Measurements from ENCODE around the gene ZNF511. TPM values are rescaled to one million over a fixed set of nuclear protein-coding genes. Genes with fewer than 3 reads are reported as not detected.

ZNF511 gene
- total RNA-seq, 1 donor from 2014 or later, result 87.2 TPM

- no peaks in the 10 kb centered on the region for H3K27me3 Mint-ChIP-seq
- no peak for DNase-seq
- no peak overlapping the region for H3K27ac Mint-ChIP-seq
- H3K4me3 Mint-ChIP-seq, result no peak overlapping the region
- peaks cover 30% of the 10 kb centered on the region for H3K36me3 Mint-ChIP-seq (ENCODE audit: low read depth)
- intact Hi-C loops (cut with micrococcal nuclease), result no loop called here
- H3K9me3 Mint-ChIP-seq, result no peaks in the 10 kb centered on the region
- peaks cover 17% of the 10 kb centered on the region for H3K4me1 Mint-ChIP-seq
These were observed 38.5 kb upstream of the ZNF511 start for GRCh38 chr10:133270204-133270603.

- H3K36me3 Mint-ChIP-seq (ENCODE audit: low read depth), result peaks cover 24% of the 10 kb centered on the region
- no peak for DNase-seq
- intact Hi-C loops (cut with micrococcal nuclease), result no loop called here
- H3K9me3 Mint-ChIP-seq, result no peaks in the 10 kb centered on the region
- no peaks in the 10 kb centered on the region for H3K27me3 Mint-ChIP-seq
- no peak overlapping the region for H3K4me3 Mint-ChIP-seq
- H3K27ac Mint-ChIP-seq, result no peak overlapping the region
- H3K4me1 Mint-ChIP-seq, result peaks cover 11% of the 10 kb centered on the region
These were observed 37.9 kb upstream of the ZNF511 start for GRCh38 chr10:133270773-133271297.

GRCh38 chr10:133271521-133272300, 37.0 kb upstream of the ZNF511 start:
- peaks cover 11% of the 10 kb centered on the region for H3K4me1 Mint-ChIP-seq
- DNase-seq, result no peak
- no peak overlapping the region for H3K27ac Mint-ChIP-seq
- intact Hi-C loops (cut with micrococcal nuclease), result no loop called here
- no peaks in the 10 kb centered on the region for H3K27me3 Mint-ChIP-seq
- H3K9me3 Mint-ChIP-seq, result no peaks in the 10 kb centered on the region
- H3K4me3 Mint-ChIP-seq, result no peak overlapping the region
- peaks cover 20% of the 10 kb centered on the region for H3K36me3 Mint-ChIP-seq (ENCODE audit: low read depth)

GRCh38 chr10:133272301-133272963, 36.3 kb upstream of the ZNF511 start:
- peaks cover 11% of the 10 kb centered on the region for H3K4me1 Mint-ChIP-seq
- H3K9me3 Mint-ChIP-seq, result no peaks in the 10 kb centered on the region
- H3K36me3 Mint-ChIP-seq (ENCODE audit: low read depth), result peaks cover 20% of the 10 kb centered on the region
- H3K27ac Mint-ChIP-seq, result no peak overlapping the region
- no peak for DNase-seq
- H3K4me3 Mint-ChIP-seq, result no peak overlapping the region
- intact Hi-C loops (cut with micrococcal nuclease), result no loop called here
- H3K27me3 Mint-ChIP-seq, result no peaks in the 10 kb centered on the region

GRCh38 chr10:133272964-133273420, 35.7 kb upstream of the ZNF511 start:
- no peaks in the 10 kb centered on the region for H3K27me3 Mint-ChIP-seq
- peaks cover 20% of the 10 kb centered on the region for H3K36me3 Mint-ChIP-seq (ENCODE audit: low read depth)
- H3K4me3 Mint-ChIP-seq, result no peak overlapping the region
- peaks cover 16% of the 10 kb centered on the region for H3K4me1 Mint-ChIP-seq
- intact Hi-C loops (cut with micrococcal nuclease), result no loop called here
- H3K9me3 Mint-ChIP-seq, result no peaks in the 10 kb centered on the region
- no peak overlapping the region for H3K27ac Mint-ChIP-seq
- no peak for DNase-seq

GRCh38 chr10:133273534-133274143, 35.1 kb upstream of the ZNF511 start:
- Mint-ChIP-seq H3K27me3 (no peaks in the 10 kb centered on the region), H3K4me3 (no peak overlapping the region), H3K27ac (no peak overlapping the region), H3K9me3 (no peaks in the 10 kb centered on the region), H3K36me3 (ENCODE audit: low read depth) (peaks cover 22% of the 10 kb centered on the region), H3K4me1 (peaks cover 22% of the 10 kb centered on the region)
- no peak for DNase-seq
- intact Hi-C loops (cut with micrococcal nuclease), result no loop called here

- intact Hi-C loops (cut with micrococcal nuclease), result loop anchor here (1.0 to 5.0 kb wide), 3 partner anchors 16 to 82 kb away; partner anchors contain the start of gene FUOM
These were observed 33.7 kb upstream of the ZNF511 start for GRCh38 chr10:133274751-133275683.

GRCh38 chr10:133275684-133276092, 33.0 kb upstream of the ZNF511 start:
- peaks cover 25% of the 10 kb centered on the region for H3K36me3 Mint-ChIP-seq (ENCODE audit: low read depth)
- peak overlapping the region; percentile 96 for H3K4me3 Mint-ChIP-seq
- H3K4me1 Mint-ChIP-seq, result peaks cover 29% of the 10 kb centered on the region
- intact Hi-C loops (cut with micrococcal nuclease), result loop anchor here (1.0 to 5.0 kb wide), 4 partner anchors 16 to 131 kb away; partner anchors contain the start of gene FUOM
- H3K9me3 Mint-ChIP-seq, result no peaks in the 10 kb centered on the region
- H3K27me3 Mint-ChIP-seq, result no peaks in the 10 kb centered on the region
- peak; percentile 83 for DNase-seq
- H3K27ac Mint-ChIP-seq, result peak overlapping the region; percentile 93

More at GRCh38 chr10:133274751-133275683, 33.7 kb upstream of the ZNF511 start:
- Mint-ChIP-seq H3K36me3 (ENCODE audit: low read depth) (peaks cover 23% of the 10 kb centered on the region), H3K4me1 (peaks cover 29% of the 10 kb centered on the region), H3K27me3 (no peaks in the 10 kb centered on the region), H3K4me3 (peak overlapping the region; percentile 96), H3K9me3 (no peaks in the 10 kb centered on the region), H3K27ac (peak overlapping the region; percentile 93)
- DNase-seq, result peak; percentile 92

GRCh38 chr10:133276100-133276434, 32.6 kb upstream of the ZNF511 start:
- peaks cover 25% of the 10 kb centered on the region for H3K36me3 Mint-ChIP-seq (ENCODE audit: low read depth)
- intact Hi-C loops (cut with micrococcal nuclease), result loop anchor here (1.0 to 5.0 kb wide), 2 partner anchors 81 to 132 kb away; partner anchors contain the start of gene FUOM
- no peak for DNase-seq
- peak overlapping the region; percentile 93 for H3K27ac Mint-ChIP-seq
- peaks cover 29% of the 10 kb centered on the region for H3K4me1 Mint-ChIP-seq
- H3K27me3 Mint-ChIP-seq, result no peaks in the 10 kb centered on the region
- H3K4me3 Mint-ChIP-seq, result peak overlapping the region; percentile 96
- no peaks in the 10 kb centered on the region for H3K9me3 Mint-ChIP-seq

- H3K9me3 Mint-ChIP-seq, result no peaks in the 10 kb centered on the region
- intact Hi-C loops (cut with micrococcal nuclease), result loop anchor here (1.0 to 5.0 kb wide), 2 partner anchors 81 to 132 kb away; partner anchors contain the start of gene FUOM
- no peaks in the 10 kb centered on the region for H3K27me3 Mint-ChIP-seq
- H3K4me1 Mint-ChIP-seq, result peaks cover 29% of the 10 kb centered on the region
- peak; percentile 93 for DNase-seq
- peak within 1 kb of the TSS; percentile 93 for H3K27ac Mint-ChIP-seq
- peak within 1 kb of the TSS; percentile 96 for H3K4me3 Mint-ChIP-seq
- H3K36me3 Mint-ChIP-seq (ENCODE audit: low read depth), result peaks cover 26% of the 10 kb centered on the region
These were observed 32.1 kb upstream of the ZNF511 start, which contains the start of gene ADAM8 for GRCh38 chr10:133276435-133277201. TSS of gene ADAM8 (minus strand) at chr10:133276868. CDS start at chr10:133276817, 51 bp downstream.

GRCh38 chr10:133277277-133277992, 31.3 kb upstream of the ZNF511 start:
- intact Hi-C loops (cut with micrococcal nuclease), result loop anchor here (5.0 kb wide), 1 partner anchor 80 kb away; the partner anchor contains the start of gene FUOM
- H3K9me3 Mint-ChIP-seq, result no peaks in the 10 kb centered on the region
- peaks cover 26% of the 10 kb centered on the region for H3K36me3 Mint-ChIP-seq (ENCODE audit: low read depth)
- peak overlapping the region; percentile 79 for H3K4me3 Mint-ChIP-seq
- H3K27me3 Mint-ChIP-seq, result no peaks in the 10 kb centered on the region
- no peak for DNase-seq
- H3K4me1 Mint-ChIP-seq, result peaks cover 28% of the 10 kb centered on the region
- H3K27ac Mint-ChIP-seq, result no peak overlapping the region
